HCEC 1CT (cell line): ENCODE results near the gene TNFSF15.

Experiments
- DNase-seq: peaks from one replicate; pipeline ENCODE4 v3.0.0-alpha.2; 2017

TNFSF15 gene

GRCh38 chr9:114824110-114824509, 18.3 kb upstream of the TNFSF15 start:
- peak; percentile 79 for DNase-seq

DNA sequence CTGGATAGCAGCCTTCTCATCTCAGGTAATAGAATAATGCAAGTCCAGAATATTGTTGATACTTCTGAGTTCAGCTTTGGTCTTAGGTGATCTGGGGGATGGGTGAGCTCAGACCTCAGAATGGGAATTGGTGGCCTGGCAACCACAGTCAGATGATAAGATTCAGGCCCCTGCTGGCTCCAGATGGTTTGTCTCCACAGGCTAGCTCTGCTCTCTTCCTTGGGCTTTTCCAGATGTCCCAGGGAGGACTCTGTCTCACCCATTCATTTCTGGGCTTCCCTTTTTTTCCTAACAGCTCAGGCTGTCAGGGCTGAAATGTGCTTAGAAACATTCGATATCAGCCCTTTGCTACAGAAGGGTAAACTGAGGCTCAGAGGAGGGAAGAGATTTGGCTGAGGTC, 17.6 kb upstream of the TNFSF15 start:
- no peak for DNase-seq

GRCh38 chr9:114822708-114823107, 16.9 kb upstream of the TNFSF15 start:
- DNase-seq: no peak

DNA sequence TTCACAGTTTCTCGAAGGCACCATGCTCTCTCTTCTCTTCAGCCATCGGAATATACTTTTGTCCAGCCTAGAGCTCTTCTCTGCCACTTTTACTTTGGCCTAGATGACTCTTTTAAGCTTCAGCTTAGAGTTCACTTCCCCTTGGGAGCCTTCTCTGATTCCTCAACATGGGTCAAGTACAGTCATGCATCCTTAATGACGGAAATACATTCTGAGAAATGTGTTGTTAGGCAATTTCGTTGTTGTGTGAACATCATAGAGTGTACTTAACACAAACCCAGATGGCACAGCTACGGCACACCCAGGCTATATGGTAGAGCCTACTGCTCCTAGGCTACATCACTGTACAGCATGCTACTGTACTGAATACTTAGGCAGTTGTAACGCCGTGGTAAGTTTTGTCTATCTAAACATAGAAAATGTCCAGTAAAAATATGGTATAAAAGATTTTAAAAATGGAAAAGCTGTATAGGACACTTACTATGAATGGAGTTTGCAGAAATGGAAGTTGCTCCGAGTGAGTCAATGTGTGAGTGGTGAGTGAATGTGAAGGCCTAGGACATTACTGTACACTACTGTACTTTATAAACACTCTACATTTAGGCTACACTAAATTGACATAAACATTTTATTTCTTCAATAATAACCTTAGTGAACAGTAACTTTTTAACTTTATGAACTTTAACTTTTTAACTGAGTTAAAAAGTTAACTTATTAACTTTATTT, 15.1 kb upstream of the TNFSF15 start:
- no peak for DNase-seq

DNA sequence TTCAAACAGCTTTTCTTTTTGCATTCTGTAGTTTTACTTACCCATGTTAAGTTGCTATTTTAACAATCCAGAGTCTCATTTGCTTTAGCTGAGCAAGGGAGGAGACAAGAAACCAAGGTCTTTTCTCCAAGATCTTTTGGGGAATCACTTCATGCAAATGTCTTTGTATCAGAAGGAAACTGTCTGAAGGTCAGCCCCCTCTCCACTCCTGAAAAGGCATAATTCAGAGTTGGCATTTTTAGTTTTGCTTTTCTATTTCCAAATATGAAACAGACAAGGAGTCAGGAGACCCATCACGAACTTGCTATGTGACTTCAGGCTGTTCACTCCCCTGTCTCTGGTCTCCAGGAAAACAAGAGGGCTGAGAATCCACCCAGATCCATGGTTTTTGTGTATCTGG, 12.3 kb upstream of the TNFSF15 start:
- DNase-seq: no peak

GRCh38 chr9:114813717-114814418, 8.0 kb upstream of the TNFSF15 start:
- no peak for DNase-seq

GRCh38 chr9:114811966-114812636, 6.3 kb upstream of the TNFSF15 start:
- DNase-seq: no peak

DNA sequence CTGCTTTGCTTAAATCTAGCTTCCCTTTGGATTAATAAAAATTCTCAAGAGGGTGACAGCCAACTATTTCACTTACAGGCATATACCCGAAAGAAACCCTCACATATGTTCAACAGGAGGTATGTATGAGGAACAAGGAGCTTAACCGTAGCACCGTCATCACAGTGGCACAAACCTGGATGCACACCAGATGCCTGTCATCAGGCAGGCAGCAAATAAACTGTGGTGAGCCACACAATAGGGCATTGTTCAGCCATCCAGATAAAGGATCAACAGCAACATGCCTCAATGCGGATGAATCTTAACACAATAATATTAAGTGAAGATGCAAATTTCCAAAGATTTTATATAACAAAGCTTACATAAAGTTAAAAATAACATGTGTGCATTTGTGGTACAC, 5.5 kb upstream of the TNFSF15 start:
- DNase-seq: no peak

- no peak for DNase-seq
Measured at GRCh38 chr9:114810614-114811013, 4.8 kb upstream of the TNFSF15 start.

- DNase-seq: no peak
Measured at GRCh38 chr9:114806526-114806900, 674 bp upstream of the TNFSF15 start.

DNA sequence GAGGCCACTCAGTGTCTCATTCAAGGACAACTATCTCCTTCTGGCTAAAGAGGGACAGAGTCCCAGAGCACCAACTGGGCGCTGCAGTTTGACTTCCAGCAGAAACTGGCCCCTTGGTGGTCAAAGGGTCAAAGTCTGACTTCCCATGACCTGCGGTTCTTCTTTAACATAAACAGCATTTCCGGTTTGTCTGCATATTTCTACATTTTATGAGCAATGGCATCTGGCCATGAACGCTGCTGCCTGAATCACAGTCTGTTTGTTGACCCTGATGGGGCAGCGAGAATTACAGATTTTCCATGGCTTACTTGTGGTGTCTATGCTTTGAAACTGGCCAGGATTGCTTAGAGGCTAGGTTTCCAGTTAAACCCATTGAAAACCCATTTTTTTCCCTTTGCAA, 1.3 kb downstream of the TNFSF15 start:
- peak; percentile 91 for DNase-seq

DNA sequence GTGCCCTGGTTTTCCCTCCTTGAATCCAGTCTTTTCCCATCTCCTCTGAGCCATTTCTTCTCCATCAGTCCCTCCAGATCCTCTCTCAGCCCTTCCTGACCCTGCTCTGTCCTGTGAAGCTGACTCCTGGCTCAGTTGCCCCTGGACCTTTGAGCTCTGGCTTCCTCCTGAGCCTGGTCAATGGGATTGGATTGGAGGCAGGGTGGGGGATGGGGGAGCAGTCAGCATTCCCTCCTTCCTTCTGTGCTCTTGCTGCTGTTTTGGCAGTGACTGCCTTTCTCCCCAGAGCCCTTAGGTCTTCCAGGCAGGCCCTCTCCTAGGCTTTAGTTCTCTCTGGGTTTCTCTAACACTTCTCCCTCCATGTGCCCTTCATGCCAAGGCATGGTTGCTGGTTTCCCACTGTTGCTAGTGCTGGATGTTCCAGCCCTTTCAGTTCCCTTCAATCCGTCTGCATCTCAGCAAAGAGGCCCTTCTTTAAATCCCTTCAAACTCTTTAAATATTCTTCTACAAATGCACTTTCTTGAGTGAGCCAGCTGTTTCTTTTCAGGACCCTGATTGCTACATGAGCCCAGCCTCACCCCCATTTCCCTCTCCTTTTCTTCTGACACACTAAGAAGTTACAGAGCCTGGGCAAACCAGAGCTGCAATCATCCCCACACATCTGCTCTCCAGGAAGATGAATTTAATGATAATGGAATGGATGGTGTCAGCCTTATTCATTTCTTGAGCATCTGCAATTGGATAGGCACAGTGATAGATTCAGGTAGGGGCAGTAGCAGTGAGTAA, 2.2 kb downstream of the TNFSF15 start:
- peak; percentile 65 for DNase-seq

- DNase-seq: no peak
Measured at GRCh38 chr9:114799925-114800324, 5.9 kb downstream of the TNFSF15 start.

GRCh38 chr9:114799441-114799840, 6.4 kb downstream of the TNFSF15 start:
- DNase-seq: no peak

- DNase-seq: no peak
Measured at GRCh38 chr9:114798780-114799427, 6.9 kb downstream of the TNFSF15 start.

DNA sequence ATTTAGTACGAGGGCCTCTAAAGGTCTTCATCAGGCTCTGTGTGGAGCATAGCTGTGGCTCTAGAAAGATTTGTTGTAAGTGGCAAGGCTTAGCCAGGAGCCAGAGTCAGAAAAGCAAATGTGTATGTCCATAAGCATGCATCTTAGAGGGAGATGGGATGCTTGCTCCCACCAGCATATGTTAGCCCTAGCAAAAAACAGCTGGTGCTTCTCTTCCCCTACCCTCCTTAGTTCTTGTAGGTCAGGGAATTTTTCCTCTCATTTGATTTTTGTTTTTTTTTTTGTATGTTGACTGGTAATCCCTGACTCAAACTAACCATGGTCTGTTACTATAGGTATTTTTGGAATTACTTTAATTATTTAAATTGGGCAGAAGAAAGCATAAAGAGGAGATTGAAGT, 7.7 kb downstream of the TNFSF15 start:
- DNase-seq: no peak

DNA sequence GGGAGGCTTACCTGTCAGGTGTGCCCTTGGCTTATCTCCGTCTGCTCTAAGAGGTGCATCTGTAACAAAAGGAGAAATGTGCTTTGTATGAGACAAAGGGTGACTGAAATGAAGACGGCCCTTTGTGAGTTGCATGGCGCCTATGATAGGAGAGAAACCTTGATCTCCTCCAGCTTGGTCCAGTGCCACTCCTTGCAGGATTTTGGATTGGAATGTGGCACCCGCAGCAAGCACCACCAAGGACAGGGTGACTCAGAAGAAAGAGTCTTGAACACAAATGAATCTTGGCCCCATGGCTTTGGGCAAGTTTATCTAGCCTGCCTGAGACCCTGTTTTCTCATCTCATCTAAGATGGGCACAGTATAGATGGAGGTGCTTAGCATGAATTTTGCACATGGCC, 13.4 kb downstream of the TNFSF15 start:
- no peak for DNase-seq

- DNase-seq: no peak
Measured at GRCh38 chr9:114791736-114792135, 14.1 kb downstream of the TNFSF15 start.

GRCh38 chr9:114791312-114791711, 14.5 kb downstream of the TNFSF15 start:
- DNase-seq: no peak

- no peak for DNase-seq
Measured at GRCh38 chr9:114790521-114790920, 15.3 kb downstream of the TNFSF15 start.

- no peak for DNase-seq
Measured at GRCh38 chr9:114789006-114789405, 16.8 kb downstream of the TNFSF15 start.

GRCh38 chr9:114787781-114788498, 17.9 kb downstream of the TNFSF15 start:
- DNase-seq: no peak
